SKM-1 treated with dmso at 0.1 percent for 144 hours (cell line): ENCODE measurements around the gene RTN4R.
A peak's percentile ranks its signal among the peaks of the same experiment; 100 is the strongest.
"Not testable (repeated sequence)": the region's sequence is repeated elsewhere in the genome, so short reads cannot be mapped to it uniquely, and the experiment has no call there.

ENCODE experiments used
- DNase-seq: peaks from one replicate; lab custom pipeline; 2025; ENCODE audit not compliant: unreplicated experiment; lab: John Stamatoyannopoulos, UW

Gene RTN4R

GRCh38 chr22:20289182-20290044, 21.3 kb upstream of the RTN4R start:
- not testable (repeated sequence) for DNase-seq

GRCh38 chr22:20286784-20287423, 18.8 kb upstream of the RTN4R start:
- not testable (repeated sequence) for DNase-seq

- DNase-seq: not testable (repeated sequence)
These were observed 18.2 kb upstream of the RTN4R start for GRCh38 chr22:20286312-20286660.

- DNase-seq: peak; percentile 27
These were observed 17.6 kb upstream of the RTN4R start for GRCh38 chr22:20285473-20286311.

- no peak for DNase-seq
These were observed 16.5 kb upstream of the RTN4R start for GRCh38 chr22:20284471-20285086.

- DNase-seq: no peak
These were observed 15.6 kb upstream of the RTN4R start for GRCh38 chr22:20283674-20284066.

- no peak for DNase-seq
These were observed 15.0 kb upstream of the RTN4R start for GRCh38 chr22:20282901-20283673.

- no peak for DNase-seq
These were observed 13.8 kb upstream of the RTN4R start for GRCh38 chr22:20281891-20282290.

GRCh38 chr22:20281473-20281872, 13.4 kb upstream of the RTN4R start:
- not testable (repeated sequence) for DNase-seq

GRCh38 chr22:20280866-20281265, 12.7 kb upstream of the RTN4R start:
- no peak for DNase-seq

GRCh38 chr22:20280163-20280562, 12.0 kb upstream of the RTN4R start:
- DNase-seq: not testable (repeated sequence)

- no peak for DNase-seq
These were observed 11.6 kb upstream of the RTN4R start for GRCh38 chr22:20279662-20280134.

GRCh38 chr22:20278726-20279490, 10.8 kb upstream of the RTN4R start:
- DNase-seq: not testable (repeated sequence)

GRCh38 chr22:20277936-20278635, 10.0 kb upstream of the RTN4R start:
- not testable (repeated sequence) for DNase-seq

GRCh38 chr22:20276468-20276867, 8.3 kb upstream of the RTN4R start:
- DNase-seq: no peak

- DNase-seq: no peak
These were observed 7.7 kb upstream of the RTN4R start for GRCh38 chr22:20275836-20276235.

- not testable (repeated sequence) for DNase-seq
These were observed 7.2 kb upstream of the RTN4R start for GRCh38 chr22:20275325-20275724.

- DNase-seq: not testable (repeated sequence)
These were observed 6.3 kb upstream of the RTN4R start for GRCh38 chr22:20274374-20274773.

- no peak for DNase-seq
These were observed 5.7 kb upstream of the RTN4R start for GRCh38 chr22:20273758-20274181.
